ENCODE data around the gene SPDYE17.

GRCh38 chr7:76997381-76998284 lies 34.5 kb downstream of the SPDYE17 start:
- TF ChIP-seq, protein P1, sequence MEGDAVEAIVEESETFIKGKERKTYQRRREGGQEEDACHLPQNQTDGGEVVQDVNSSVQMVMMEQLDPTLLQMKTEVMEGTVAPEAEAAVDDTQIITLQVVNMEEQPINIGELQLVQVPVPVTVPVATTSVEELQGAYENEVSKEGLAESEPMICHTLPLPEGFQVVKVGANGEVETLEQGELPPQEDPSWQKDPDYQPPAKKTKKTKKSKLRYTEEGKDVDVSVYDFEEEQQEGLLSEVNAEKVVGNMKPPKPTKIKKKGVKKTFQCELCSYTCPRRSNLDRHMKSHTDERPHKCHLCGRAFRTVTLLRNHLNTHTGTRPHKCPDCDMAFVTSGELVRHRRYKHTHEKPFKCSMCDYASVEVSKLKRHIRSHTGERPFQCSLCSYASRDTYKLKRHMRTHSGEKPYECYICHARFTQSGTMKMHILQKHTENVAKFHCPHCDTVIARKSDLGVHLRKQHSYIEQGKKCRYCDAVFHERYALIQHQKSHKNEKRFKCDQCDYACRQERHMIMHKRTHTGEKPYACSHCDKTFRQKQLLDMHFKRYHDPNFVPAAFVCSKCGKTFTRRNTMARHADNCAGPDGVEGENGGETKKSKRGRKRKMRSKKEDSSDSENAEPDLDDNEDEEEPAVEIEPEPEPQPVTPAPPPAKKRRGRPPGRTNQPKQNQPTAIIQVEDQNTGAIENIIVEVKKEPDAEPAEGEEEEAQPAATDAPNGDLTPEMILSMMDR (IDR thresholded peaks at IDR 0.05), result no peak
- no peak for TF ChIP-seq EZH2 (IDR thresholded peaks at IDR 0.05)

Data from neural progenitor cell (in vitro differentiated cells).